CD4-positive, CD25-positive, alpha-beta regulatory T cell (primary cell): ENCODE data around the gene SLCO3A1. TPM values are rescaled to one million over a fixed set of nuclear protein-coding genes. Genes with fewer than 3 reads are reported as not detected.
A peak's percentile ranks its signal among the peaks of the same experiment; 100 is the strongest.

Experiments
- ATAC-seq, 2 donors: fragments of 150-1000 bp; cut with Tn5 transposase; one replicate each; pipeline ENCODE4 v1.10.0; 2021; ENCODE audit warnings: low read depth in 2 of 2, moderate number of reproducible peaks in 2 of 2, moderate library complexity in 1 of 2
- DNase-seq, 3 donors: peaks; one replicate each; pipeline versions ENCODE4 v3.0.0 to v3.0.0-alpha.2; 2012 to 2022; ENCODE audit warnings: mixed read lengths in 1 of 3
- H3K27ac ChIP-seq: one replicate; pipeline ENCODE4 v1.7.0; 2013; ENCODE audit warnings: mild to moderate bottlenecking, low read length; ENCODE audit not compliant: insufficient read depth, poor library complexity, severe bottlenecking
- H3K27me3 ChIP-seq: one replicate; pipeline ENCODE4 v1.7.0; 2013; ENCODE audit warnings: low read length; ENCODE audit not compliant: control insufficient read depth, insufficient read depth
- H3K36me3 ChIP-seq: one replicate; pipeline ENCODE4 v1.7.0; 2013; ENCODE audit warnings: mild to moderate bottlenecking, low read length, moderate library complexity; ENCODE audit not compliant: control insufficient read depth, insufficient read depth
- H3K4me1 ChIP-seq: 2 replicates; pipeline ENCODE4 v1.7.0; 2013; ENCODE audit warnings: mild to moderate bottlenecking, low read length; ENCODE audit not compliant: insufficient read depth, control insufficient read depth, poor library complexity, severe bottlenecking
- H3K4me3 ChIP-seq: one replicate; pipeline ENCODE4 v1.7.0; 2013; ENCODE audit warnings: low read depth, mild to moderate bottlenecking, low read length, moderate library complexity
- H3K9me3 ChIP-seq, 2 experiments: 1 replicate in 1 of 2; 2 replicates in 1 of 2; pipeline ENCODE4 v1.7.0; 2013; ENCODE audit warnings: low read length in 2 of 2, mild to moderate bottlenecking in 1 of 2, moderate library complexity in 1 of 2; ENCODE audit not compliant: control insufficient read depth in 2 of 2
- H3K27ac Mint-ChIP-seq, 3 donors: one replicate each; pipeline ENCODE4 v1.8.0; 2020 to 2022; ENCODE audit warnings: mild to moderate bottlenecking in 3 of 3, mixed read lengths in 3 of 3, moderate library complexity in 2 of 3
- H3K27me3 Mint-ChIP-seq: one replicate; pipeline ENCODE4 v1.8.0; 2022; ENCODE audit warnings: mild to moderate bottlenecking, mixed read lengths
- H3K36me3 Mint-ChIP-seq: one replicate; pipeline ENCODE4 v1.8.0; 2020; ENCODE audit warnings: mixed read lengths
- H3K4me1 Mint-ChIP-seq, 4 donors: one replicate each; pipeline ENCODE4 v1.8.0; 2020 to 2022; ENCODE audit warnings: mixed read lengths in 4 of 4, mild to moderate bottlenecking in 1 of 4
- H3K4me3 Mint-ChIP-seq, 4 donors: one replicate each; pipeline ENCODE4 v1.8.0; 2020 to 2022; ENCODE audit warnings: mild to moderate bottlenecking in 4 of 4, mixed read lengths in 4 of 4, moderate library complexity in 3 of 4
- H3K9me3 Mint-ChIP-seq, 7 donors: one replicate each; pipeline ENCODE4 v1.8.0; 2020 to 2022; ENCODE audit warnings: mixed read lengths in 7 of 7, mild to moderate bottlenecking in 3 of 7, moderate library complexity in 2 of 7
- polyA plus RNA-seq, 4 donors: library from polyadenylated mRNA; unstranded; fragments of 300-500 nt; fragmentation: Illumina TruSeq; gene quantifications; one replicate each; pipeline ENCODE4 v1.2.3, GENCODE V29; 2021
- total RNA-seq: library from RNA; stranded (reverse); gene quantifications from one replicate; pipeline ENCODE4 v1.2.3, GENCODE V29; 2022

Gene SLCO3A1
- total and polyA plus RNA-seq, 5 donors from 2014 or later, result 20.1 to 63.7 (median 38.1) TPM

DNA sequence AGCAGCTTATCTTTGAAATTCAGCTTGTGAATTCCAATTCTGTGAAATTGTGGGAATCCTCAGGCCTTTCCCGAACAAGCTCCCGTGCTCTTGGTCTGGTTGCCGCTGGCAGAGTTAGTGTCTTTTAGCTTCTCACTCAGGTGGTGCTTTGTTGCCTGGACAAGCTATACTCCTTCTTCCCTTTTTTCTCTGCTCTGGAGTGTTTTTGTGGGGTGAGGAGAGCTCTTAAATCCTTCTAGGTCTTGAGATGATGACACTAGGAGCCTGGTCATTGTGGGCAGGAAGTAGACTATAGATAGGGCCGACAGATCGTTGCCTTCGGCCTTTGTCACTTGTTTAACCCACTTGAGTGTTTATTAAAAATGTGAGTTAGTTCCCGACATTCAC is 93.8 kb downstream of the SLCO3A1 start:
- Mint-ChIP-seq H3K4me3 (no peak overlapping the region), H3K4me1 (peaks cover 20 to 82% (median 59%) of the 10 kb centered on the region in 4 donors), H3K9me3 (no peaks in the 10 kb centered on the region), H3K36me3 (no peaks in the 10 kb centered on the region), H3K27me3 (no peaks in the 10 kb centered on the region), H3K27ac (peak overlapping the region in 1 of 3 donors; percentile 10)
- Histone ChIP-seq H3K27ac (no peak overlapping the region), H3K4me3 (no peak overlapping the region), H3K4me1 (peaks cover 20% of the 10 kb centered on the region), H3K9me3 (no peaks in the 10 kb centered on the region), H3K27me3 (no peaks in the 10 kb centered on the region), H3K36me3 (no peaks in the 10 kb centered on the region)
- no peak for ATAC-seq
- DNase-seq, result no peak

DNA sequence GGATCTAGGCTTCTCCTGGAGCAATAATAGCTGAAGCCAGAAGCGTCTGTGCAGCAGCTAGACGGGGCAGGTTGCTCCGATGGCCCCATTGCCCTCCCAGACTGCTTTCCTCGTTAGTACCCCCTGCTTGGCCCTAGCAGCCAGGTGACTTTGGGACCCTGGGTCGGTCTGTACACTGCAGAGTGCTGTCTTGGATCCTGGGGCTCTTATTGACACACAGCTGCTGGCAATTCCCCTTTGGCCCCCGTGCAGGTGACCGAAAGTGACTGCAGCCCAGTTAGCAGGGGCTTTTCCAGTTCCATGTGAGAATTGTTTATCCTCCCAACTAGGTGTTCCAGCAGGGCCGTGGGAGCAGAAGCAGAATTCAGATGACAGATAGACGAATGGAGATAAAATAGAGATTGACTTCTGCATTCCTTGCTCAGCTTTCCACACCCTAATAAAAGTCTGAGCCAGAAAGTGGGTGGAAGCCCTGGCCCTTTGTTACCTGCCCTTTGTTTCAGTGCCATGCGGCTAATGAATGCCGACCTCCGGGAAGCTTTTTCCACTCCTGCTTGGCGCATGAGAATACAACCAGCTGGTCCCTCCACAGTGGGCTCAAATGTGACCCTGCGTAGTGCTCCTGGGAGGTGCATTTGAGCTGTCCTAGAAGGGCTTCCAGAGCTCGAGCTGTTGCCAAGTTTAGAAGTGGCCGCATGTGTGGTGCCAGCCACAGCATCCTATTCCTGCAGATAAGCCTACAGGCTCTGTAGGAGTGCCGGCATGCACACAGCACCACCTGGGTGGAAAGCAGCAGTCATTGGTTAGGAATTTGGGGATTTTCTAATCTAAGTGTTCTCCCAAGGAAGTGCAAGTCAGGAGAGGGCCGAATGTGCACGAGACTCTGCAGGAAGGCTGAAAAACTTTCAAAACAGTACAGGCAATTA is 94.4 kb downstream of the SLCO3A1 start:
- ATAC-seq, result no peak
- Mint-ChIP-seq H3K36me3 (no peaks in the 10 kb centered on the region), H3K9me3 (no peaks in the 10 kb centered on the region), H3K4me3 (no peak overlapping the region), H3K27ac (peak overlapping the region in 1 of 3 donors; percentile 37), H3K27me3 (no peaks in the 10 kb centered on the region), H3K4me1 (peaks cover 17 to 84% (median 61%) of the 10 kb centered on the region in 4 donors)
- no peaks in the 10 kb centered on the region for H3K9me3 ChIP-seq
- no peaks in the 10 kb centered on the region for H3K27me3 ChIP-seq
- no peak for DNase-seq
- H3K27ac ChIP-seq, result no peak overlapping the region
- no peak overlapping the region for H3K4me3 ChIP-seq
- H3K36me3 ChIP-seq, result no peaks in the 10 kb centered on the region
- peaks cover 17% of the 10 kb centered on the region for H3K4me1 ChIP-seq

DNA sequence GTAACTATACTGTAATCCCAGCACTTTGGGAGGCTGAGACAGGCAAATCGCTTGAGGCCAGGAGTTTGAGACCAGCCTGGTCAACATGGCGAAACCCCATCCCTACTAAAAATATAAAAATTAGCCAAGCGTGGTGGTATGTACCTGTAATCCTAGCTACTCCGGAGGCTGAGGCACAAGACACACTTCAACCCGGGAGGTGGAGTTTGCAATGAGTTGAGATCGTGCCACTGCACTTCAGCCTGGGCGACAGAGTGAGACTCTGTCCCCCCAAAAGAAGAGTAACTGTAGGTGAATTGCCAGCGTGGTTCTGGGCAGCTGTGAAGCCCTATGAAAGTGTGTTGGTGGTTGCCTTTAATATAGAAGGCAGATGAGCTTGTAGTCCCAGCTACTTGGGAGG is 95.9 kb downstream of the SLCO3A1 start:
- ATAC-seq, result no peak
- H3K4me1 Mint-ChIP-seq, result peaks cover 14 to 87% (median 67%) of the 10 kb centered on the region in 4 donors
- Histone ChIP-seq H3K9me3 (no peaks in the 10 kb centered on the region), H3K36me3 (no peaks in the 10 kb centered on the region), H3K27ac (no peak overlapping the region), H3K4me1 (peaks cover 22% of the 10 kb centered on the region), H3K27me3 (no peaks in the 10 kb centered on the region), H3K4me3 (no peak overlapping the region)
- no peaks in the 10 kb centered on the region for H3K36me3 Mint-ChIP-seq
- H3K27ac Mint-ChIP-seq, result no peak overlapping the region
- no peaks in the 10 kb centered on the region for H3K27me3 Mint-ChIP-seq
- no peaks in the 10 kb centered on the region for H3K9me3 Mint-ChIP-seq
- H3K4me3 Mint-ChIP-seq, result peak overlapping the region in 1 of 4 donors; percentile 63
- no peak for DNase-seq

DNA sequence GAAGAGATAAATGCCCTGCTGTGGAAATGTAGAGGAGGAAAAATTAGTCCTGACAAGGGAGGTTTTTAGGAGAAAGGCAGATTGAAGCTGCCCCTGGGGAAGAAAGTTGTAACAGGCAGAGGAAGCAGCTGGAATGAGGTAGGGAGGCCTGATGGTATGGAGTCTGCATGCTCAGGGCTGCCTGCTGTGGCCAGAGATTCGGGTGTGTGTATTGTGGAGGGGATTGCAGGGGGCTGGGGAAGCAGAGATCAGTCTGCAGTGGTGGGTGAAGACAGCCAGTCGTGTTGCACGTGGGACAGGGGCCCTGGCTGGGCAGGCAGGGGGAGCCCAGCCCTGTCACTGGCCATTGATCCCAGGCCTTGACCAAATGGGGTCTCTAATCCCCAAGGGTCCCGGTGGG is 96.5 kb downstream of the SLCO3A1 start:
- H3K36me3 ChIP-seq, result no peaks in the 10 kb centered on the region
- Mint-ChIP-seq H3K36me3 (no peaks in the 10 kb centered on the region), H3K27me3 (no peaks in the 10 kb centered on the region), H3K27ac (peak overlapping the region in 1 of 3 donors; percentile 91), H3K9me3 (no peaks in the 10 kb centered on the region), H3K4me1 (peaks cover 14 to 93% (median 69%) of the 10 kb centered on the region in 4 donors), H3K4me3 (peak overlapping the region in 1 of 4 donors; percentile 67)
- H3K4me3 ChIP-seq, result no peak overlapping the region
- DNase-seq, result no peak
- no peak for ATAC-seq
- H3K4me1 ChIP-seq, result peaks cover 29% of the 10 kb centered on the region
- H3K27ac ChIP-seq, result no peak overlapping the region
- H3K27me3 ChIP-seq, result no peaks in the 10 kb centered on the region
- no peaks in the 10 kb centered on the region for H3K9me3 ChIP-seq

DNA sequence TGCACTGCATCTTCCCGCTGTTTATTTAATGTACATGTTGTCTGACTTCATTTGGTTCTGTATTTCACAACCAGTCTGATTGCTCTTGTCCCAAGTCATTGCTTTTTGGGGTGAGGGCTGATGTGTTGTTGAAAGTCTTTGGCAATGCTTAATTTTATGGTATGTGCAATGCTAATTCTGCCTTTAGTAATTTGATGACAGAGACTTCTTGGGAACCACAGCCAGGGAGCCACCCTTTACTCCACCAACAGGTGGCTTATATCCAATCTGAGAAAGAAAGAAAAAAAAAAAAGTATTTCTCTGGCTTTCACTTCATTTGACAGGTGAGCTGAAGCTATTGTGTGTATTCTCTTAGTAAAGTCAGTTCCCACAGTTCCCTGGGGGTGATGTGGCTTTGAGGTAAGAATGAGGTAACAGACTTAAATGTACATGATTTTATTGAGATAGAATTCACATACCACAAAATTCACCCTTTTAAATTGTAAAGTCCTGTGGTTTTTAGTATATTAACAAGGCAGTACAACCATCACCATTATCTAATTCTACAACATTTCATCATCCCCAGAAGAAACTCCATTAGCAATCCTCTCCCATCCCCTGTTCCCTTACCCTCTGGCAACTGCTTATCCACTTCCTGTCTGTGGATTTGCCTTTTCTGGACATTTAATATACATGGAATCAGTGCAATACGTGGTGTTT is 97.3 kb downstream of the SLCO3A1 start:
- no peak overlapping the region for H3K27ac ChIP-seq
- H3K27me3 ChIP-seq, result no peaks in the 10 kb centered on the region
- Mint-ChIP-seq H3K36me3 (no peaks in the 10 kb centered on the region), H3K27me3 (no peaks in the 10 kb centered on the region), H3K4me3 (no peak overlapping the region), H3K9me3 (no peaks in the 10 kb centered on the region), H3K27ac (no peak overlapping the region), H3K4me1 (peaks cover 14 to 96% (median 71%) of the 10 kb centered on the region in 4 donors)
- H3K4me1 ChIP-seq, result peaks cover 31% of the 10 kb centered on the region
- H3K36me3 ChIP-seq, result no peaks in the 10 kb centered on the region
- H3K4me3 ChIP-seq, result no peak overlapping the region
- no peak for ATAC-seq
- DNase-seq, result no peak
- no peaks in the 10 kb centered on the region for H3K9me3 ChIP-seq

DNA sequence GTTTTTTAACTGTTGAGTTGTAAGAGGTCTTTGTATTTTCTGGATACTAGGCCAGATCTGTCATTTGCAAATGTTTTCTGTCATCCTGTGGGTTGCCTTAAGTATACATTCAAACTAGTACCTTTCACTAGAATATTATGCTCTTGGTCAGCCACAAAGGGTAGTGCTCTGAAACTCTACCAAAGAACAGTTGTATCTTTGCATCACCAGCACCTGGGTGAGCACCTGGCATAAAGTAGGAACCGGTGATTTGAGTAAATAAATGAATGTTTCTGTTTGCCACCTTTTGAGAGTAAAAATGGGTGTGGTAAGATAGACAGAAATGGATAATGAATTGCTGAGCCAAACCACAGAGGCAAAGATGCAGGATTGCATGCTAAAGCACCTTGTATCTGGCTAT is 98.7 kb downstream of the SLCO3A1 start:
- Histone ChIP-seq H3K4me3 (no peak overlapping the region), H3K36me3 (no peaks in the 10 kb centered on the region), H3K27me3 (no peaks in the 10 kb centered on the region), H3K9me3 (no peaks in the 10 kb centered on the region), H3K4me1 (peaks cover 31% of the 10 kb centered on the region), H3K27ac (no peak overlapping the region)
- Mint-ChIP-seq H3K27ac (peak overlapping the region in 1 of 3 donors; percentile 64), H3K36me3 (no peaks in the 10 kb centered on the region), H3K4me1 (peaks cover 12 to 90% (median 68%) of the 10 kb centered on the region in 4 donors), H3K27me3 (no peaks in the 10 kb centered on the region), H3K9me3 (no peaks in the 10 kb centered on the region), H3K4me3 (no peak overlapping the region)
- no peak for ATAC-seq
- DNase-seq, result no peak

DNA sequence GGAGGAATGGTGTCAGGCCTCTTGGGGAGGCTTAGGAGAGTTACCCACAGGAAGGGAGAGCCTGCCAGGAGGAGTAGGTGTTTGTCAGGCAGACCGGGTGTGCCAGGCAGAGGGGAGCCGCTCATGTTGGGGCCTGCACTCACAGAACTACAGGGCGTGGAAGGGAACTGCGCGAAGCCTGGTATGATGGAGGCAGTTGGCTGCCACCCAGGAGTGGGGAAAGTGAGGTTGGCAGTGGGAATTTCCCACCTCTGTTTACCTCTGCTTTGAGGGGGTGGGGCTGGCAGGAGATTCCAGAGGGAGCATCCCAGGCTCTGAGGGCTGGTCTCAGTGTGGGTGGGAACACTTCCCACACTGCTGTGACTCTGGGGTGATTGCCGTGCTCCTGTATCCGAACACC is 99.9 kb downstream of the SLCO3A1 start:
- Histone ChIP-seq H3K27ac (no peak overlapping the region), H3K27me3 (no peaks in the 10 kb centered on the region), H3K36me3 (no peaks in the 10 kb centered on the region), H3K9me3 (no peaks in the 10 kb centered on the region), H3K4me1 (peaks cover 31% of the 10 kb centered on the region), H3K4me3 (no peak overlapping the region)
- Mint-ChIP-seq H3K4me1 (peaks cover 9 to 84% (median 66%) of the 10 kb centered on the region in 4 donors), H3K9me3 (no peaks in the 10 kb centered on the region), H3K27ac (peak overlapping the region in 1 of 3 donors; percentile 77), H3K36me3 (no peaks in the 10 kb centered on the region), H3K27me3 (no peaks in the 10 kb centered on the region), H3K4me3 (peak overlapping the region in 1 of 4 donors; percentile 72)
- no peak for DNase-seq
- ATAC-seq, result no peak
